ENCODE results near the gene ALDH5A1. TPM values are rescaled to one million over a fixed set of nuclear protein-coding genes. Genes with fewer than 3 reads are reported as not detected.

The ALDH5A1 gene
- total RNA-seq, 1 donor, result 2.6 TPM

- H3K4me3 ChIP-seq (ENCODE audit: low read depth, low read length), result no peak overlapping the region
- no peak for TF ChIP-seq CTCF (IDR thresholded peaks at IDR 0.05; ENCODE audit: insufficient read depth, low read depth, low read length)
- DNase-seq (ENCODE audit: low read depth), result no peak
These were observed 41.7 kb downstream of the ALDH5A1 start for GRCh38 chr6:24536466-24536865.

- TF ChIP-seq CTCF (IDR thresholded peaks at IDR 0.05; ENCODE audit: insufficient read depth, low read depth, low read length), result no peak
These were observed 42.4 kb downstream of the ALDH5A1 start for GRCh38 chr6:24537082-24537699.

GRCh38 chr6:24537771-24538385 lies 43.1 kb downstream of the ALDH5A1 start:
- H3K4me3 ChIP-seq (ENCODE audit: low read depth, low read length), result no peak overlapping the region
- no peak for DNase-seq (ENCODE audit: low read depth)

More at GRCh38 chr6:24537082-24537699, 42.4 kb downstream of the ALDH5A1 start:
- DNase-seq (ENCODE audit: low read depth), result no peak
- H3K4me3 ChIP-seq (ENCODE audit: low read depth, low read length), result no peak overlapping the region

GRCh38 chr6:24539416-24539815 lies 44.6 kb downstream of the ALDH5A1 start:
- no peak for TF ChIP-seq CTCF (IDR thresholded peaks at IDR 0.05; ENCODE audit: insufficient read depth, low read depth, low read length)
- DNase-seq (ENCODE audit: low read depth), result no peak

More at GRCh38 chr6:24537771-24538385, 43.1 kb downstream of the ALDH5A1 start:
- TF ChIP-seq CTCF (IDR thresholded peaks at IDR 0.05; ENCODE audit: insufficient read depth, low read depth, low read length), result no peak

GRCh38 chr6:24540197-24540596 lies 45.4 kb downstream of the ALDH5A1 start:
- DNase-seq (ENCODE audit: low read depth), result no peak
- no peak overlapping the region for H3K4me3 ChIP-seq (ENCODE audit: low read depth, low read length)
- TF ChIP-seq CTCF (IDR thresholded peaks at IDR 0.05; ENCODE audit: insufficient read depth, low read depth, low read length), result no peak

More at GRCh38 chr6:24539416-24539815, 44.6 kb downstream of the ALDH5A1 start:
- H3K4me3 ChIP-seq (ENCODE audit: low read depth, low read length), result no peak overlapping the region

GRCh38 chr6:24543683-24544082 lies 48.9 kb downstream of the ALDH5A1 start:
- no peak for DNase-seq (ENCODE audit: low read depth)
- no peak for TF ChIP-seq CTCF (IDR thresholded peaks at IDR 0.05; ENCODE audit: insufficient read depth, low read depth, low read length)
- no peak overlapping the region for H3K4me3 ChIP-seq (ENCODE audit: low read depth, low read length)
